Measurements from ENCODE around the gene DEGS1.
"Not testable (repeated sequence)": the region's sequence is repeated elsewhere in the genome, so short reads cannot be mapped to it uniquely, and the experiment has no call there.

DEGS1 gene

DNA sequence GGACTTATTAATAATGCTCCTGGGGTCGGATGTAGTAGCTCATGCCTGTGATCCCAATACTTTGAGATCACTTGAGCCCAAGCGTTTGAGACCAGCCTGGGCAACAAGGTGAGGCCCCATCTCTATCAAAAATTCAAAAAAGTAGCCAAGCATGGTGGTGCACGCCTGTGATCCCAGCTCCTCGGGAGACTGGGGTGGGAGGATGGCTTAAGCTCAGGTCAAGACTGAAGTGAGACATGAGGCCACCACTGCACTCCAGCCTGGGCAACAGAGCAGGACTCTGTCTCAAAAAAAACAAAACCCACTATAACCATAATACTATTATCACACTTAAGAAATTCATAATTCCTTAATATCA lies 1.6 kb upstream of the DEGS1 start:
- DNase-seq = no peak

GRCh38 chr1:224182057-224182865 lies 779 bp upstream of the DEGS1 start:
- peak; percentile 23 to 27 for DNase-seq

GRCh38 chr1:224183591-224184312 lies 712 bp downstream of the DEGS1 start:
- peak; percentile 44 to 48 for DNase-seq

DNA sequence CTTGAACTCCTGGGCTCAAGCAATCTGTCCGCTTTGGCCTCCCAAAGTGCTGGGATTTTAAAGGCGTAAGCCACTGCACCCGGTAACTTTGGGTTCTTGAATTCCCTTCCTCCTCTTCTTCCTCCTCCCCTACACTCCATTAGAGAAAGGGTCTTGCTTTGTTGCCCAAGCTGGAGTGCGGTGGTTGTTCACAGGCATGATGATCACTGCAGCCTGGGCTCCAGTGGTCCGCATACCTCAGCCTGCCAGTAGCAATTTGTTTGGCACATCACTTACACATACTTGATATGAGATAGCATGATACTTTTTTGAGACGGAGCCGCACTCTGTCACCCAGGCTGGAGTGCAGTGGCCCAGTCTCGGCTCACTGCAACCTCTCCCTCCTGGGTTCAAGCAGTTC lies 2.2 kb downstream of the DEGS1 start:
- no peak for DNase-seq

DNA sequence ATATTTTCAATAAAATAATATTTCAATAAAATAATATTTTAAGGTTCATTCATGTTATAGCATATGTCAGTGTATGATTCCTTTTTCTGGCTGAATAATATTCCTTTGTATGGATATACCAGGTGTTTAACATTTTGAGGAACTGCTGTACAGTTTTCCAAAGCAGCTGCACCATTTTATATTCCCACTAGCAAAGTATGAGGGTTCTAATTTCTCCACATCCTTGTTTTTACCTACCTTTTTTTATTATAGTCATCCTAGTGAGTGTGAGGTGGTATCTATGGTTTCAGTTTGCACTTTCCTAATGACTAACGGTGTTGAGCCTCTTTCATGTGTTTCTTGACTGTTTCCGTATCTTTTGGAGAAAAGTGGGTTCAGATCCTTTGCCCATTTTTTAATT lies 5.2 kb downstream of the DEGS1 start:
- no peak for DNase-seq

DNA sequence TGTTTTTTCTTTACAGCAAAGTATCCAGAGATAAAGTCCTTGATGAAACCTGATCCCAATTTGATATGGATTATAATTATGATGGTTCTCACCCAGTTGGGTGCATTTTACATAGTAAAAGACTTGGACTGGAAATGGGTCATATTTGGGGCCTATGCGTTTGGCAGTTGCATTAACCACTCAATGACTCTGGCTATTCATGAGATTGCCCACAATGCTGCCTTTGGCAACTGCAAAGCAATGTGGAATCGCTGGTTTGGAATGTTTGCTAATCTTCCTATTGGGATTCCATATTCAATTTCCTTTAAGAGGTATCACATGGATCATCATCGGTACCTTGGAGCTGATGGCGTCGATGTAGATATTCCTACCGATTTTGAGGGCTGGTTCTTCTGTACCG lies 6.5 kb downstream of the DEGS1 start:
- no peak for DNase-seq

GRCh38 chr1:224192082-224192788 lies 9.2 kb downstream of the DEGS1 start:
- DNase-seq = no peak

DNA sequence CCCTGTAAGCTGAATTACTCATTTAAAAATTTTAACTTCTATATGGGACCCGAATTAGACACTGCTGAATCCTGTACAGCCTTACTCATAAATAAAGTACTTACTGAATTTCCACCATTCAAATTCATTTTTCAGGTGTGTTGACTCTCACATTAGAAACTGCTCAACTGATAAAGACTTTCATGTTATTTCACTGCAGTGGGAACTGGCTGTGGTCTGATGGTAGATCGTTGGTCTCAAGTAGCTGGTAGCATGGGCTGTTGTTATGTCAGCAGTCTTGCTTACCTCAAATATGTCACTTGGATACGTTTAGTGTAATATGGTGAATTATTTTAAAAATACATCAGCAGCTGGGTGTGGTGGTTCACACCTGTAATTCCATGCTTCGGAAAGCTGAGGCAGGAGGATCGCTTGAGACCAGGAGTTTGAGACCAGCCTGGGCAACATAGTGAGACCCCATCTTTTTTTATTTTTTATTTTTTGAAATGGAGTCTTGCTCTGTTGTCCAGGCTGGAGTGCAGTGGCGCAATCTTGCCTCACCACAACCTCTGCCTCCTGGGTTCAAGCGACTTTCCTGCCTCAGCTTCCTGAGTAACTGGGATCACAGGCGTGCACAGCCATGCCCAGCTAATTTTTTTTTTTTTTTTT lies 10.4 kb downstream of the DEGS1 start:
- no peak for DNase-seq

DNA sequence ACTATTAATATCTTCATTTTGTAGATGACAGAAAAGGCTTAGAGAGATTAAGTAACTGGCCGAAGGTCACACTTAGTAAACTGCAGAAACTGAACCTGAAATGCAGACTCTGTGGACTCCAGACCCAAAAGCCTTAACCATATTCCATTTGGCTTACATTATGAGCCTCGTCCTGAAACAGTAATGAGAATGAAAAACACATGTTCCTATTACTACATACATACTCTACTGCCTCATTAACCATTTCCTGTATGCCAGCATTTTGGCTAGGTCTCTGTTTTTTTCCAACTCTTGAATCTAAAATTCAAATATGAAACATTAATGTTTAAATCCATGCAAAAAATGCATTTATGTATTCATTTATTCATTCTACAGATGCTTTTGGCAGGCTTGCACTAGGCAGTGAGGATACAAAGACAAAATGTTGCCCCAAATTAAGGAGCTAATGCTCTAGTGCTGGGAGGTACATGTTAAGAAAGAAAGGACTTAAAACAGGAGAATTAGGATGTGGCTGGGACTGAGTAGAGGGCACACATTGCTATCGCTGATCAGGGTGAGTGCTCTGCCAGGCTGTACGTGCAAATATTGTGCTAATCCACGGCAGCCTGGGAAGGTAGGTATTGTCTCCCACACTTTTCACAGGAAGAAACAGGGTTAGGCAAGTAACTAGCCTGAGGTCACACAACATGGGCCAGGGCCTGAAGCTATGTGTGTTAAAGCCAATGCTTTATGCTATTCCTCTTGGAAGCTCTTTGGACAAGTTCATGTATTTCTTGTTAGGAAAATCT lies 14.0 kb downstream of the DEGS1 start:
- no peak for DNase-seq

DNA sequence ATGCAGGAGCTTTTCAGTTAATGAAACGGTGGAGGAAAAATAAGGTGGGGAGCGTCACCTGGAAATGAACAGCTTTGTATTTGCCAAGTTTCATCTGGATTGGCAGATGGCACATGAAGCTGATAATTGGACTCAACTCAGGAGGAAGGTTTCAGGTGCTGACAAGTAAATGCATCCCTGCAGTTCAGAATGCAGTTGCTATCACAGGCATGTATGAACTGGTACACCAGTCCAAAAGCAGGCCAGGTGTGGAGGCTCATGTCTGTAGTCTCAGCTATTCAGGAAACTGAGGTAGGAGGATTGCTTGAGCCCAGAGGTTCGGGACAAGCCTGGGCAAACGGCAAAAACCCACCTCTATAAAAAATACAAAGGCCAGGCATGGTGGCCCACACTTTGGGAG lies 15.5 kb downstream of the DEGS1 start:
- no peak for DNase-seq

DNA sequence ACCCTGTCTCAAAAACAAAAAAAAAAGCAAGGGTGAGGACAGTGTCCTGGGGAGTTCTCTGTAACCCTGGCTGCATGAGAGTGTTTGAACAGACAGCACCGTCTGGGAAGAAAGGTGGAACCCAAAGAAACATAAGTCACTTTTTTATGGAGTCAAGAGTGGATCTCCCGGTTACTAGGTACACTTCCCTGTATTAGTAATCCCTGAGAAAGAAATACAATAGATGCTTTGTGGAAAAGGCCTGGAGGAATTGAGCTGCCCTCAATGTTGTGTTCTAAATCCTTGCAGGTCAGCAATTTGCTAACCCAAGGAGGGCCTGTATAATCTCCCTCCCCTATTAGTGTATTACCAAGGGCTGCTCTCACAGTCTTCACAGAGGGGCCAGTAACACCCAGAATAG lies 16.6 kb downstream of the DEGS1 start:
- DNase-seq = no peak

GRCh38 chr1:224201383-224201782 lies 18.3 kb downstream of the DEGS1 start:
- DNase-seq = no peak

- DNase-seq = no peak
Measured at GRCh38 chr1:224201853-224202252, 18.8 kb downstream of the DEGS1 start.

DNA sequence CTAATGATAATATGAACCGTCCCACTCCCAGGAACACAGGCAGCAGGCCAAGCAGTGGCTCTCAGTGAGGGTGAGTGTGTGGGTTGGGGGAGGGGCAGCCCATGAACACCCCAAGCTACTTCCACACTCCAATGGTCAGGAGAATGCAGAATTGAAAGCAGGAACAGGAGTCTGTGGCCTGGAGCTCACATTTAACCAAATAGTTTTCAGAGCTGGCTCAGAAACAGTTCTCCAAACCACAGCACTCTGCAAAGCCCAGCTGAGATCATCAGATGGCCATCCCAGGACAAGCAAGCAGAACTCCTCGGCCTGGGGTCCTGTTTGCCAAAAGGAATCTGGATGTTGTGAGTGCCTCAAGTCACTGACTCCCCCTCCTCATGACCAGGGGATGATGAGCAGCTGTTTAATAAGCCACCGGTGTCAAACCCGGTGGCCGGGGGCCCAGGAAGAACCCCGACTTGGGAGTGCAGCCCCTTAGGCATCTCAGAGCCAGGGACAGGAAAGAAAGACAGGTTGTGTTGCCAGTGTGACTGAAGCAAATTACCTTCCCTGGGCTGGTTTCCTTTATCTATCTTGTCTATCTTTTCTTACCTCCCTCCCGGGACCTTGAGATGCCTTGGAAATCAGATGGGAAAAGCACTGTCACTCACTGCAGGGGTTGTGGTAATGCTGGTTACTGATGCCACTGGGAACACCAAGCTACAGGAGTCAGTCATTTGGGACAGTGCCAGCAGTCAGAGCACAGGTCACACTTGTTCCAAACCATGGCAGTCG lies 20.4 kb downstream of the DEGS1 start:
- no peak for DNase-seq

DNA sequence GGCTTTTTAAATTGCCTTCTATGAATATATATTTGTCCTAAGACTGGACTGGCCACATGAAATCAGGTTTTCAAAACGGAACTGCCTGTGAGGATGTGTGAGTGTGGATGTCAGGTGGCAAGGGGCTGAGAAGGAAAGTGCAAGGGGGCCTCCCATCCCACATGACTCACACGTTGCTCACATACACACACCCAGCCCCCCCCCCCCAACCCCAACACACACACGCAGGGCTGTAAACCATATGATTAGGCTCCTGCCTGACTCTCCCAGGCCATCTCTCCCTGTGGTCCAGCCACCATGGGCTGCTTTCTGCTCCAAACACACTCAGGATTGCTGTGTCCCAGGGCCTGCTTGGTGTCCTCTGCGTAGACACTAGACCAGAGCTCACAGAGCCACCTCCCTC lies 22.4 kb downstream of the DEGS1 start:
- DNase-seq = peak in 1 of 2 experiments; percentile 5

DNA sequence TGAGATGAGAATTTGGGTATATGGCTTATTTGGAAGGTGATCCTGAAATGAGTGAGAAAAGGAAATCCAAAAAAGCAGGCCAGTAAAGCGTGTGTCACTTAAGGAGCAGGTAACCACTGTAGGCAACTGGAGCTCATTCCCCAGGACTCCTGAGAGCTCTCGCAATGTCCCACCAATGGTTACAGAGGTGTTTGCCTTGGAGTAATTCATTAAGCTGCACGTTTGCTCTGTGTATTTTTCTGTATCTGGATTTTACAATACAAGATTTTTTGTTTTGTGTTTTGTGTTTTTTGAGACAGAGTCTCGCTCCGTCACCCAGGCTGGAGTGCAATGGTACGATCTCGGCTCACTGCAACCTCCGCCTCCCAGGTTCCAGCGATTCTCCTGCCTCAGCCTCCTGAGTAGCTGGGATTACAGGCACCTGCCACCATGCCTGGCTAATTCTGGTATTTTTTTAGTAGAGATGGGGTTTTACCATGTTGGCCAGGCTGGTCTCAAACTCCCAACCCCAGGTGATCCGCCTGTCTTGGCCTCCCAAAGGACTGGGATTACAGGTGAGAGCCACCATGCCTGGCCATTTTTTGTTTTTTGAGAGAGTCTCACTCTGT lies 23.0 kb downstream of the DEGS1 start:
- not testable (repeated sequence) for DNase-seq

DNA sequence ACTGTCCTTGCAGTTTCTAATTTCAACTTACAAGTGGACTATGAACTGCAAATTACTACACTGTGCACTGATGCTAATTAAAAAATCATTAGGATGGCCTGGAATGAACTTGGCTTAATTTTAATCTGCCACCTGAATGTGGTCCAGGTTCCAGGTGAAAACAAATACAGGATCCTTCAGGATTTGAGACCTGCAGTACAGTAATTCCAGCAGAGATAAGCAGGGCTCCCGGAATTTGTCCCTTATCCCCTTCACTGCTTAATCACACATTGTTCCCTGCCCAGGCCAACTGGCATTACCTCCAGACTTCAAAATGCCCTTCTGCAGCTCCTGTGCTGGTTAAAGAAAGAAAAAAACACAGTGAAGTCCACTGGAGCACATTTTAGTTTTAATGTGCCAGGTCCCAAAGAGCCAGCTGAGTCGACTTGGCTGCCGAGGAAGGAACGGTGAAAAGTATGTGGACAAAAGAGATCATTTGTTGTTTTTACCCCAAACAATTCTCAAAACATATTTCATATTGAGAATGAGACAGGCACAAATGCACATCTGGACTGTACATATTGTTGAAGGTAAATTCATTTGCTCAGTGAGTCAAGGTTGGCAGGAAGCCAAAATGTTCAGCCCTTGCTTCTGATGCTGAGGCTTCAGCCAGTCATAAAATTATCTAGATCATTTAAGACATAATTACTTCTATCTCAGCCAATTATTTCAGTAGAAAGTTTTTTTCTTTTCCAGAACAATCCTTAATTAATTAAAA lies 28.3 kb downstream of the DEGS1 start:
- DNase-seq = no peak

DNA sequence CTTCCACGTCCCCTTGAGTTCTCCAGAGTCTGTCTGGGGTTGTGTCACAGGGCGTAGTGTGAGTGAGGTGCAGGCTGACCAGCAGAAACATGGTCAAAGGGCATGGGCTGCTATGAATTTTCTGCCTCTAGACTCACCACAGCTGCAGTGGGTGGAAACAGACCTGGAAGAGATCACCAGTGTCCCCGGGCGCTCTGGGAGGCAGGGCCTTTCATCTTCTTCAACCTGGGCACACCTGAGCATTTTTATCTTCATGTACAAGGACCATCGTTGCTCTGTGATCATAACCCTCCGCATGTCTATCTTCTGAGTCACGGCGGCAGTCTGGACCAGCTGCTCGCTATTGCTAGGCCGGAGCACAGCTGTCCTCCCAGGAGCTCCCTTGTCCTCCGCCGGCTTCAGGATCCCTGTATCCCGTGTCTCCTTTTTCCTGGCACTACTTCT lies 29.6 kb downstream of the DEGS1 start:
- no peak for DNase-seq

GRCh38 chr1:224213438-224214119 lies 30.5 kb downstream of the DEGS1 start:
- no peak for DNase-seq

- no peak for DNase-seq
Measured at GRCh38 chr1:224216382-224216781, 33.3 kb downstream of the DEGS1 start.
